T-helper 2 cell treated with Interferon-gamma antibody and Interleukin-4, amounts not matched to agents 100 ng/mL and 5 ng/mL, for 36 hours (primary cell): ENCODE data around the gene TUBGCP2. TPM values are rescaled to one million over a fixed set of nuclear protein-coding genes. Genes with fewer than 3 reads are reported as not detected.
"Not testable (repeated sequence)": the region's sequence is repeated elsewhere in the genome, so short reads cannot be mapped to it uniquely, and the experiment has no call there.

ENCODE experiments used
- intact Hi-C: fragments of 100-400 bp; cut with micrococcal nuclease; formaldehyde crosslinking; loops from one replicate; pipeline ENCODE4 v1.15.1; 2023
- total RNA-seq: library from RNA; stranded (reverse); gene quantifications from 2 replicates; pipeline ENCODE4 v1.2.3, GENCODE V29; 2022

Gene TUBGCP2
- total RNA-seq, 1 donor from 2014 or later: 61.5 TPM

DNA sequence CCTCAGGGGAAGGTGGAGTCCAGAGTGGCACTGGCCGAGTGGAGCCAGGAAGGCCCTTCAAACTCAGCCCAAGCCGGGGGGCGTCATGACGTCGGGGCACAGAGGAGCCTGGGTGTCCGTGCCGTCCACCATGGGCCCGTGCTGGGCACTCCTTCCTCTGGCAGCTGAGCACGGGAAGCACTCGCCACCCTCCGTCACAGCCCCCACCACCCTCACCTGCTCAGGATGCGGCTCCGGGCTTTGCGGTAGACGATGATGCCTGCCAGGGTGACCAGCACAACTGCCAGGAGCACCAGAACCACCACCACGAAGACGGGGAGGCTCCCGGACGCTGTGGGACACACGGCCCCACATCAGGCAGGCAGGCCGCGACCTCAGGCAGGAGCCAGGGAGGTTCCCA, 40.1 kb downstream of the TUBGCP2 start:
- intact Hi-C loops: no loop called here

DNA sequence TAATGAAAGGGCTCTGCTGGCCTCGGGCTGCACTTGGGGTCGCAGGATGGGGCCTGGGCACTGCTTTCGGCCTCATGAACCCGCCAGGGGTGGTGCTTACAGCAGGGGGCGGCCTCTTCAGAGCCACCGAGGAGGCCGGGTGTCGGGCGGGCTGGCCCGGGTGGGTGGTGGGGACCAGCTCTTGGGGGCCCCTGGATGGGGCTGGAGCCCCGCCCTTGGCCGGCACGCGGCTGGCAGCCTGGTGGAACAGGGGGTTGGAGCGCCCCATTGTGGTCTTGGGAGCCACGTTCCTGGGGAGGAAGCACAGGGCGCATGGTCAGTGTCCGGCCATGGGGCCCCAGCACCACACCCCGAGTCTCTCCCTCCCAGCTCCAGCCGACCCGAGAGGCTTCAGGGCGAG, 40.8 kb downstream of the TUBGCP2 start:
- intact Hi-C loops: no loop called here

DNA sequence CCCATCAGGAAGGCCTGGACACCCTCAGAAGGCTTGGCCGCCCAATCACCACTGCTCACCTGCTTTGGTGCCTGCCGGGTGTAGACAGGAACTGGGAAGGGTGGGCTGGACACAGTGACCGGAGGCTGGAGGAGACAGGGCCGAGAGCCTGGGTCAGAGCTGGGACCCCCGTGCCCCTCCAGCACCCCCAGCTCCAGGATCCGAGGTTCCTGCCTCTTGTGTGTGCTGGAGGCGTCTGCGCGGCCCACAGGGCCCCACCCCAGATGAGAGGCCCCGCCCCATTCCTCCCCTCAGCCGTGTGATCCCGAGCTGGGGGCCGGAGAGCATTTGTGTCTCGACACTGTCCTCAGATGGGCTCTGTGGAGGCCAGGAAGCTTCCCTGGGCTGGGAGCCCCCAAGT, 41.4 kb downstream of the TUBGCP2 start:
- intact Hi-C loops: no loop called here

DNA sequence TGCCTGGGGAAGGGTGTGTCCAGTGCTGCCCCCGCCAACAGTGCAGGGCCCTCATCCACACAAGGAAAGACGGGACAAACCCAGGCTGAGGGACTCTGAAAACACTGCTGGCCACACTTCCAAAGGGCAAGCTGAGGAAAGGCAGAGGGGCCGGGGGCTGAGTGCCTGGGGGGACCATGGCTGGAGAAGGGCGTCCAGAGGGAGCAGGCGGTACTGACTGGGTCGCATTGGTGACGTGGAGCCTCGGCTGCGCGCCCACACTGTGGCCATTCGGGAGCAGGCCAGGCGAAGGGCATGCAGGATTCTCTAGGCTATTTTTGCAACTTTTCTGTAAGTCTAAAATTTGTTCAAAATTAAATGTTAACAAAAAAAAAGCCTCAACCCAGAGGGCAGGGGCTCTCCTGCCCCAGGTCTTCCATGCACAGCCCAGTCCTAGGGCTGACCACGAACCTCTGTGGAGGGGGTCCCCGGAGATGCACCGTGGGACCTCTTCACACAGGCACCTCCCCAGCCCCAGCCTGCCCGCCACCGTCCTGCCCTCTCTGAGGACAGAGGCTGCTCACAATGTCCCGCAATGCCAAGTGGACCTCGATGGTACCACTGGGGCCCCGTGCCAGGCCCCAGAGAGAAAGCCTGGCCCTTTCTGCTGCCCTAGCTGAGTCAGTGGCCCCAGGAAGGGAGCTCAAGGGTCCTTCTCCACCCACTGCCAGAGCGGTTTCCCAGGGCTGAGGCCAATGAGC, 42.4 kb downstream of the TUBGCP2 start:
- intact Hi-C loops: no loop called here

DNA sequence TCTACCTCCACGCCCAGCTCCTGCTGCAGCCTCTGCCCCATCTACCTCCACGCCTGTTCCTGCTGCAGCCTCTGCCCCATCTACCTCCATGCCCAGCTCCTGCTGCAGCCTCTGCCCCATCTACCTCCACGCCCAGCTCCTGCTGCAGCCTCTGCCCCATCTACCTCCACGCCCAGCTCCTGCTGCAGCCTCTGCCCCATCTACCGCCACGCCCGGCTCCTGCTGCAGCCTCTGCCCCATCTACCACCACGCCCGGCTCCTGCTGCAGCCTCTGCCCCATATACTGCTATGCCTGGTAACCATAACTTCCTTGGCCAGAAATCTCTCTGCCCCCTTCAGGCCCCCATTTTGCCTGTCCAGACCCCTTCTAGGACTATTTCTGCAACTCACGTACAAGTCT, 43.6 kb downstream of the TUBGCP2 start:
- intact Hi-C loops: not testable (repeated sequence)

DNA sequence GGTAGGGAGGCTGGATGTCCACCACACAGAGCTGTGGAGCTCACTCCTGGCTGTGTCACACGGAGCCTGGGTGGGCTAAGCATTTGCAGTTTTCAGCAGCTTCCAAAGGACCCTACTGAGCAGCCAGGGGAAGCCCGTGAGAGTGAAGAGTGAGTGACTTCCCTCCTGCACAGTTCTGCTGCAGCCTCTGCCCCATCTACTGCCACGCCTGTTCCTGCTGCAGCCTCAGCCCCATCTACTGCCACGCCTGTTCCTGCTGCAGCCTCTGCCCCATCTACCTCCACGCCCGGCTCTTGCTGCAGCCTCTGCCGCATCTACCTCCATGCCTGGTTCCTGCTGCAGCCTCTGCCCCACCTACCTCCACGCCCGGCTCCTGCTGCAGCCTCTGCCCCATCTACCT, 44.2 kb downstream of the TUBGCP2 start:
- intact Hi-C loops: loop anchor here (1.0 to 5.0 kb wide), 4 partner anchors 11 to 932 kb away; partner anchors contain the start of genes INPP5A, LRRC27 and MTG1

DNA sequence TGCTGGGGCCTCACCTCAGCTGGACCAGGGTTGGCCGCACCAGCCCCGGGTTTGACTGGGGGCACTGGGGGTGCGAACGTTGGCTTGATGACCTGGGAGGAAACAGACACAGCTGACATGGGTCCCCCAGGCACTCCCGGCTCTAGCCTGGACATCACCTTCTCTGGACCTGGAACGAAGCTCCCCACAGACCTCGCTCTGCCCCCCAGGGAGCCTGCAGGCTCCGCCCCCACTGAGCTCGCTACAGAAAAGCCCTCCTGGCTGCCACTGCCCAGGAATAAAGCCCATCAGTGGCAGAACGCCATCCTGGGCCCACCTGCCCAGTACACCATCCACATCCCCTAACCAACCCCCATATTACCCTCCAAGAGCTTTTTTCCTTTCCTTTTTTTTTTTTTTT, 45.0 kb downstream of the TUBGCP2 start:
- intact Hi-C loops: loop anchor here (1.0 to 5.0 kb wide), 4 partner anchors 12 to 931 kb away; partner anchors contain the start of genes INPP5A, LRRC27 and MTG1

DNA sequence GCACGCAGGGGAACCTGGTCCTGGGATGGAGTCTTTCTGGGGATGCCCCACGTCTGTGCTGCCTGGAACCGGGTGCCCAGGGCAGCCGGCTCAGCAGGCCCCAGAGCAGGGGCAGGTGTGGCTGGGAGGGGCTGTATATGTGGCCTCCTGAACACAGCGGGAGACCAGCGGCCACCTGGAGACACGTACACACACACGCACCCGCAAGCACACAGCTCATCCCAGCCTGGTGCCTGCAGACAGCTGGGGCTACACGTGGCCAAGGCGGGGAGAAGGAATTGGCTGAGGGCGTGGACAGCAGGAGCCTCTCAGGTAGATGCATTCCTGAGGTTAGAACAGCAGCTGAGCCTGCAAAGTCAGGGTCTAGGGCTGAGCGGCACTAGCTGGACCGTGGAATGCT, 46.0 kb downstream of the TUBGCP2 start:
- intact Hi-C loops: loop anchor here (5.0 kb wide), 3 partner anchors 130 to 930 kb away; partner anchors contain the start of genes INPP5A, LRRC27 and MTG1

DNA sequence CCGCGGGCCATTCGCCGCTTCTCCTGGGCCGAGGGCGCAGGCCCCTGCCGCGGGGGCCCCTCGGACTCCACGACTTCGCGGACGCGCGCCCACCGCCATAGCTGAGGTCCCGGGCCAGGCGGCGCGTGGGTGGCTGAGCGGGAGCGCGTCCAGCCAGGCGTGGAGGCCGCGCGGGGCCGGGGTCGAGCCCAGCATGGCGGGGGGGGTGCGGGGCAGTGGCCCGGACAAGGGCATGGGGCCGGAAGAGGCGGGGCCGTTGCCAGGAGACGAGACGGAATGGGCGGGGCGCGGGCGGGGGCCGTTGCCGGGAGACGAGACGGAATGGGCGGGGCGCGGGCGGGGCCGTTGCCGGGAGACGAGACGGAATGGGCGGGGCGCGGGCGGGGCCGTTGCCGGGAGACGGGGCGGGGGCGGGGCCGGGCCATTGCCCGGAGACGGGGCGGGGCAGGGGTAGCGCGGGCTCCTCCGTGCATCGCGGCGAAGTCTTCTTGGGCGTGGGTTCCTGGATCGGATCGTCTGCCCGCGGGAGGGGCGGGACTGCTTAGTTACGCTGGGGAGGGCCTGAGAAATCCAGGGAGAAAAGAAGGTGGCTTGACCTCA, 46.8 kb downstream of the TUBGCP2 start:
- intact Hi-C loops: loop anchor here (5.0 kb wide), 3 partner anchors 130 to 930 kb away; partner anchors contain the start of genes INPP5A, LRRC27 and MTG1

DNA sequence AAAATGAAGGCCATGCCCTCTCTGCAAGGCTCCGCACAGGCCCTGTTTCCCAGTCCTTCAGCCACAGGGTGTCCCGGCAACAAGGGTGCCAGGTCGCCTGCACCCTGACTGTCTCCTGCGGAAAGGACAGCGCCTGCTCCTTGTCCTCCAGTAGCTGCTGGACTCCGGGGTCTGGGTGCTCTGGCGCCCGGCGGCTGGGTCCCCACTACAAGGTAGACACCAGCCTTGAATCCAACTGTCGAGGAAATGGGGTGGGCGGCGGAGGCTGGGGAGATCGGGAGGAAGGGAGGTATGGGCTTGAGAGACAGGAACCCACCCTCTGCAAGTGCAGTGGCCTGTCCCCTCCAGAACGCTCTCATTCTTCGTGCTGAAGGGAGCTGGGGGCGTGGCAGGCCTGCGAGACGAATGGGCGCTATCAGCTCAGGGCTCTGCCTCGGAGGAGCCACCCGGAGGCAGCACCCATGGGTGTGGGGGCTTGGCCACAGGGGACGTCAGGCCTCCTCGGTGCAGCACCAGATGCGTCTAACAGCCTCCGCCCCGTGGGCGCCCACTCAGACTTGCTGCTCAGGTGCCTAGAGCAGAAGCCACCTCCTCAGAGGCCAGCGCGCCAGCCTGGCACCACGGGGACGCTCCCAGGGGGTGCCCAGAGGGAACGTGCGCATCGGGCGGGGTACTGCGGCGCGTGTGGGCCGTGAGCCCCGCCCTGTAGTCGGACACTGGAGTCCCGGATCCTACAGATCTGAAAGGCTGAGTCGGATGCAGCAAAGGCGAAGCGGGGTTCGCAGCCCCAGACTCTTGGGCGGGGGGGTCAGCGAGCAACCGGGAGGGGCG, 47.6 kb downstream of the TUBGCP2 start:
- intact Hi-C loops: loop anchor here (5.0 kb wide), 3 partner anchors 131 to 929 kb away; partner anchors contain the start of genes INPP5A, LRRC27 and MTG1

DNA sequence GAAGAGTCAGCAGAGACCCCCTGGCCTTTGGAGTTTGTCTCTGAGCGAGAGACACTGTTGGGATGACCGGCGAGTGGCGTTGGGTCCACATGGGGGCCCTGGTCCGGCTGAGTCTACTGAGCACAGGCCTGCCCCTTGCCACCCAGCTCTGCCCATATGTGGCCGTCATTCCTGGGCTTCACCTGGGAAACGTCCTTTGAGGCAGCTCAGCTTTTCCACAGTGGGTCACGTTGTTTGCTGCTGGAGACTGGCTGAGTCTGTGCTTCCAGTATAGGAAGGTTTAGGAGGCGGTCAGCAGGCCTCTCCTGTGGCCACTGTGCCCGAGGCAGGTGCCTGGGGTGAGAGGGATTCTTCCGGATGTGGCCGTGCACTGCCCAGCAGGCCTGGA, 49.1 kb downstream of the TUBGCP2 start:
- intact Hi-C loops: loop anchor here (1.0 kb wide), 2 partner anchors 16 to 50 kb away; no protein-coding TSS in a partner anchor

DNA sequence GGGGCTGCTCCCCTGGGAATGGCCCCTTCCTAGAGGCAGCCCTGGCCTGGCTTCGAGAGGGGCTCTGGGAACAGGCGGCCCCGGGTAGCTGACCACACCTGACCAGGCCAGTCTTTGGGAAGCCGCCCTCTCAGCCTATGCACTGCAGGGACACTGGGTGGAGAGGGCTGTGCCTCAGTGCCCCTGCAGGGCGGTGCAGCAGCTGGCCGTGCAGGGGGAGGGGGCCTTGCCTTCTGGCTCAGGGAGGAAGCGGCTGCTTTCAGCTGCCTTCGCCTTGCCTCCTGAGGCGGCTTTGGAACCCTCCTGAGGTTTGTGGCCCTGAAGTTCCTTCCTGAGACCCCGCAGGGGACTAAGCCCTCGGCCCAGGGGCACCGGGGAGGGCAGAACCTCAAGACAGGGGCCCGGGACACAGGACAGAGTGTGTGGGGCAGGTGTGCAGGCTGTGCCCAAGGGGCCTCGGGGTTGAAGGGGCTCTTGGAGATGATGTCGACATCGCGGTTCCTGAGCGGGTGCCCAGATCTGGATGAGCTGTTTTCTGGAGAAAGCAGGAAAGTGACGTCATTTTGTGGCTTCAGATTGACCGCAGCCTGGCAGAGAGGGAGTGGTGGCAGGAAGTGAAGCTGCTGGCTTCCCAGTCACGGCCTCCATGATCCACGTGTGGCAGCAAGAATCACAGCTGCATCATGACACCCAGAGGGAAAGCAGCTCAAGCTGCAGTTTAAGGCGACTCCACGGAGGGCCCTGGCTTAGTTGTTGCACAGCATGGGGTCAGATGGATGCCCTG, 49.7 kb downstream of the TUBGCP2 start:
- intact Hi-C loops: loop anchor here (1.0 kb wide), 2 partner anchors 16 to 50 kb away; no protein-coding TSS in a partner anchor

DNA sequence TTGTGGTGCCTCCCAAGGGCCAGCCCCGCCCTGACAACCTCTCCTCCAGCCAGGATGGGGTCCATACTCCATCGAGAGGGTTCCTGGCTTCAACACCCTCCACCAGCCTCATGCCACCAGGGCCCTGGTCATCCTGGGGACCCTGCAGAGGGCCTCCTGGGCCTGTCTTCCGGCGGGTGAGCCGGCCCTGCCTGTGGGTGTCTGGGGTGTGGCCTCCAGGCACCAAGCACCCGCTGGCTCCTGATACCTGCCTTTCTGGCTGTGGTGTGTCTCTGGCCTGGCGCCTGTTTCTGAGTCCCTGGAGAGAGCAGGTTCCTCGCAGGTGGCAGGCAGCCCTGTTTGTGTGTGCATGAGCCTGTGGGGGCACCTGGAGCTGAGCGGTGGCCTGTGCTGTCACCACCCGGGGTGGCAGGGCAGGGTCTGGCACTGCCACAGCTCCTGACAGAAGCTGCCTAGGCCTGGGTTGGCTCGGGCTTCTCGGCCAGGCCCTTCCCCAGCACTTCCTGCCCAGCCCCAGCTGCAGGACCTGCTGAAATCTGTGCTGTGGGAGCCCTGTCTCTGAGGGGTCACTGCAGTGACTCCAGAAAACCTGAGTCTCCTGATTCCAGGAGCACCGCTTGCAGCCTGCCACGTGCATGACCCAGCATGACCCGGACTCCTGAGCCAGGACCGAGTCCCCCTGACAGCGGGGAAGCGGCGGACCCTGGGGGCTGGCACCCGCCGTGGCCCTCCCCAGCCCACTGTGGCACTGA, 50.4 kb downstream of the TUBGCP2 start:
- intact Hi-C loops: no loop called here

DNA sequence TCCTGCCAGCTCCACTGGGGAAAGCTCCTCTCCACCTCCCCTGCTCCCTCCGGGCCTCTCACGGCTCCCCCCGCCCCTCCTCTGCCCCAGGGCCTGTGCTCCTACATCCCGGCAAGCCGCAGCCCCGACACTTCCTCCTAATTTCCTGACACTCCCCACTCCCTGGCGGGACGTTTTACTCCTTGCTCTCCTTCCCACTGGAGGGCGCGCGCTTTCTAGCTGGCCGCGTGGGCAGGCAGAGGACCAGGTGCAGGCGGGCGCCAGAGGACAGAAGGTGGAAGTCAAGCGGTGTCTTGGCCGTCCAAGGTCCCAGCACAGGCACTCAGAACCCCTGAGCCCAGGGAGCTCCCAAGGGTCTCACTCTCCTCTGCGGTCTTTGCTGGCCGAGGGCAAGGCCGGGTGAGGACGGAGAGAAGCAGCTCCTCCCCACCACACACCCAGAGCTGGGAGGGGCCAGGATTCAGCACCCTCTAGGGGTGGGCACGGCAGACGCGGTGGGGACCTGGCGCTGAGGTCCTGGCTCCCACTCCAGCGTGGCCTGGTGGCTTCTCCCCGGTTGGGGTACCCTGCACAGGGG, 51.1 kb downstream of the TUBGCP2 start:
- intact Hi-C loops: no loop called here

DNA sequence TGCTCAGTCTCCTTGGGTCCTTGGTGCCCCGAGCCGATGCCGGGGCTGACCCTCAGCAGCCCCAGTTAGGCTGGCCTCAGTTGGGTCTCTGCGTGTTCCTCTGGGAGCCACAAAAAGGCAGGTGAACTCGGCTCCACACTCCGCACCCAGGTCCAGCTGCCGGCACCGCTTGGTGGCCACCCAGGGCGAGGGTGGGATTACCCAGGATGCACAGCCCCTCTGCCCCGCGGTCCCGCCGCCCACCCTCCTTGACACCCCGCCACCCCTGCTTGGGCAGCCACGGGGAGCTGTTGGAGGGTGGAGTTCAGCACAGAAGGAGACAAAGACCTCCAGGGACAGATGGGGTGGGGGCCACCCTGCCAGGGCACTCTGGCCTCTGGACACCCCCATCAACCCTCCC, 53.3 kb downstream of the TUBGCP2 start:
- intact Hi-C loops: no loop called here

DNA sequence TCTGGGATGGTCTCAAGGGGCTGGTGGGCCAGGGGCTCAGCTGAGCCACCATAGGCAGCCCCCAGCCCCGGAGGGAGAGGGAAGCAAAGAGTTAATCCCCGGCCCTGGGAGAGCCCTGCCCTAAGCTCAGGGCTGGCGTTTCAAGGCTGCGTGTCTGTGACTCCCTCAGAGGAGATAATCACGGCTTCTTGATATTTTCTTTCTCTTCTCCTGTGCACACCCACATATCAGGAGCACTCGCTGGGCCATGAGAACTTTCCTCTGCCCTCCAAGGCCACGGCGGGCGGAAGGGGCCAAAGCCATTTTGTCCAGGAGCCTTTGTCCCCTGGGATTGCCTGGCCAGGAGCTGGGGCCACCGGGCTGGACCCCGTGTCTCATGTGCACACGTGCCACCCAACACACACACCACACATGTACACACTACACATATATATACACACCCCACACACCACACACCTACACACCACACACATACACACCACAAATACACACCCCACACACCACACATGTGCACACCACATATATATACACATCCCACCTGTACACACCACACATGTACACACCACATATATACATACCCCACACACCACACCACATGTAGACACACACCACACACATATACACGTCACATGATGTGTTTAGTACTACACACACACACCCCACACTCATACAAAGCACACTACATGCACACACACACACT, 54.1 kb downstream of the TUBGCP2 start:
- intact Hi-C loops: no loop called here

DNA sequence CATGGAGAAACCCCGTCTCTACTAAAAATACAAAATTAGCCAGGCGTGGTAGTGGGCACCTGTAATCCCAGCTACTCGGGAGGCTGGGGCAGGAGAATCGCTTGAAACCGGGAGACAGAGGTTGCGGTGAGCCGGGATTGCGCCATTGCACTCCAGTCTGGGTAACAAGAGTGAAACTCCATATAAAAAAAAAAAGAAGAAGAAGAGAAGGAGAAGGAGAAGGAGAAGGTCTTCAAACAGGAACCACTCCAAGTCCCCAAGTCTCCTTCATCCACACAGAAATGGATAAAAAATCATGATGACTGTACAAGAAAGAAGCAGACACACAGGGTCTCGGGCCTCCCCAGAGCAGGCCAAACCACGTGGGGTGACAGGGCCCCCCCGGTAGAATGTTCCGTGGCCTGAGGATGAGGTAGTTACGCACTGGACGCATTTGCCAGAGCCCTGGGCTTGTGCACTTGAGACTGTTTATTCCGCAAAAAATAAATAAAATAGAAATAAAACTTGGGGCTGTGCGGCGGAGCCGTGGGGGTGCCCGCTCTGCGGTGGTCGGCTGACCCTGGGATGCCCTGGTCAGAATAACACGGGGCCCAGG, 55.2 kb downstream of the TUBGCP2 start:
- intact Hi-C loops: no loop called here

DNA sequence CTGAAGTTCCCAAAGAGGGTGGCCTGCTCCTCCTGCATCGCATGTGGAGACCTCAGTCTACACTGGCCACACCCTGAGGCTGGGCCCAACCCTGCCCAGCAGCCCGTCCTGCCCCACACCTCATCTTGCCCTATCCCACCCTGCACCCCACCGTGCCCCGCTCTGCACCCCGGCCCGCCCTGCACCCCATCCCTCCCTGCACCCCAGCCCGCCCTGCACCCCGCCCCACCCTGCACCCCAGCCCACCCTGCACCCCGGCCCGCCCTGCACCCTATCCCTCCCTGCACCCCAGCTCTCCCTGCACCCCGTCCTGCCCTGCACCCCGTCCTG, 56.5 kb downstream of the TUBGCP2 start:
- intact Hi-C loops: no loop called here
